LNCAP (cell line): Measurements from ENCODE around the gene FBXO33.

Experiments
- TF ChIP-seq, protein P1 (sequence below): fragments of 450-650 bp; IDR thresholded peaks from 2 replicates; pipeline ENCODE4 v1.5.1; 2017; ENCODE audit warnings: mild to moderate bottlenecking

Gene FBXO33

DNA sequence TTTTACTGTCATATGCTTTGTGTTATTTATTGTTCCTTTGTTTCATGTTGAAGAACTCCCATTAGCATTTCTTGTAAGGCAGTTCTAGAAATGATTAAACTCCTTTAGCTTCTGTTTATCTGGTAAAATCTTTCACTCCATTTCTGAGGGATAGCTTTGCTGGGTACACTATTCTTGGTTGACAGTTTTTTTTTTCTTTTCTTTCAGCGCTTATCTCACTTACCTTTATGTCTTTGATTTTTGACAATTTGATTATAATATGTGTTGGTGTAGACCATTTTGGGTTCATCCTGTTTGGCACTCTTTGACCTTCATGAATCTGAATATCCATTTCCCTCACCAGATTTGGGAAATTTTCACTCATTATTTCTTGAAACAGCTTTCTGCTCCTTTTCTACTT, 16.2 kb downstream of the FBXO33 start:
- TF ChIP-seq, protein P1, sequence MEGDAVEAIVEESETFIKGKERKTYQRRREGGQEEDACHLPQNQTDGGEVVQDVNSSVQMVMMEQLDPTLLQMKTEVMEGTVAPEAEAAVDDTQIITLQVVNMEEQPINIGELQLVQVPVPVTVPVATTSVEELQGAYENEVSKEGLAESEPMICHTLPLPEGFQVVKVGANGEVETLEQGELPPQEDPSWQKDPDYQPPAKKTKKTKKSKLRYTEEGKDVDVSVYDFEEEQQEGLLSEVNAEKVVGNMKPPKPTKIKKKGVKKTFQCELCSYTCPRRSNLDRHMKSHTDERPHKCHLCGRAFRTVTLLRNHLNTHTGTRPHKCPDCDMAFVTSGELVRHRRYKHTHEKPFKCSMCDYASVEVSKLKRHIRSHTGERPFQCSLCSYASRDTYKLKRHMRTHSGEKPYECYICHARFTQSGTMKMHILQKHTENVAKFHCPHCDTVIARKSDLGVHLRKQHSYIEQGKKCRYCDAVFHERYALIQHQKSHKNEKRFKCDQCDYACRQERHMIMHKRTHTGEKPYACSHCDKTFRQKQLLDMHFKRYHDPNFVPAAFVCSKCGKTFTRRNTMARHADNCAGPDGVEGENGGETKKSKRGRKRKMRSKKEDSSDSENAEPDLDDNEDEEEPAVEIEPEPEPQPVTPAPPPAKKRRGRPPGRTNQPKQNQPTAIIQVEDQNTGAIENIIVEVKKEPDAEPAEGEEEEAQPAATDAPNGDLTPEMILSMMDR = no peak

DNA sequence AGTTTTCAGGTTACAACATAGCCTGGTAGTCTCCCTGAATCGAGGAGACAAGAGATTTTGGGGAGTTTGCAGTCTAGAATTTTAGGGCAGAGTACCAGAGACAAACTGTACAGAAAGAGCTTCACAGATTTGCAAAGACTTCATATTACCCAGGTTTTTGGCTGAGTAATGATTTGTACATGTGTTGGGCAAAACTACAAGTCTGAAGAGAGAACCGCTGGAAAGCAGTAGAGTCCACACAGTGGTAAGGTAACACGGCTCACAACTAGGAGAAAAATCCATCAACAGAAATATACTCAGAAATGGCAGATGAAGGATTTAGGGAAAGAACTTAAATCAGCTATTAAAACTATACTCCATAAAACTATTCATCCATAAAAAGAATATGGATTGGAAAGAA, 25.7 kb downstream of the FBXO33 start:
- TF ChIP-seq, protein P1 = no peak

DNA sequence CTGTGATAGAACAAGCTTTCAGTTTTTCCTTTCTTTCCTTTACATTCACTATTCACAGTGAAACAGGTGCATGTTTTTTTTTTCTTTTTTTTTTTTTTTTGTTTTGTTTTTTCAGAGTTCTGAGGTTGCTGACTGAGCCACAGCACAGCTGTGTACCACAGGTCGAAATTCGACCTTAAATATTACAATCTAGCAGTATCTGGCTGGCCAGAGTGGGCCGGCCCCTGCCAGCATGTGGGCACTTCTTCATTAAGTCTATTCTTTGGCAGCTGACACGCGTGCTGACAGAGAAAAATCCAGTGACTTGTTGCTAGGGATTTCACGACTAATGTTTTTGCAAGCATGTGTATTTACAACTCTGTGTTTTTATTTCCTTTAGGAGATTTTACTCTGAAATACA, 33.9 kb downstream of the FBXO33 start:
- TF ChIP-seq, protein P1 = no peak

DNA sequence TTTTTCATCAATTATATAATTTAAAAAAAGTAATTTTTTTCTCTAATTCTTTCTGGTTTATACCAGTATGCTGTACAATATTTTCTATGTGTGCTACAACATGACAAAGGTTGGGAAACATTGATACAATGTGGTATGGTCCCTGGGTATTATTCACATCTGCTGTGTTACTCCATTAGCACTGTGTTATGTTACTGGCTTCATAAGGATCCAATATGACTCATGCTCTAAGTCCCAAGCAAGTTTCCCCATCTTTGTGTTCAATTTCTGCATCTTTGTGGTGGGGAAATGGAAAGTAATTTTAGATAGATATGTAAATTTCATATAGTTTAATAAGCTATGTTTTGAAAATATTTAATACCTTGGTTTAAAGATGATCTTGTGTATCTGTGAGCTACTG, 35.8 kb downstream of the FBXO33 start:
- TF ChIP-seq, protein P1 = no peak

DNA sequence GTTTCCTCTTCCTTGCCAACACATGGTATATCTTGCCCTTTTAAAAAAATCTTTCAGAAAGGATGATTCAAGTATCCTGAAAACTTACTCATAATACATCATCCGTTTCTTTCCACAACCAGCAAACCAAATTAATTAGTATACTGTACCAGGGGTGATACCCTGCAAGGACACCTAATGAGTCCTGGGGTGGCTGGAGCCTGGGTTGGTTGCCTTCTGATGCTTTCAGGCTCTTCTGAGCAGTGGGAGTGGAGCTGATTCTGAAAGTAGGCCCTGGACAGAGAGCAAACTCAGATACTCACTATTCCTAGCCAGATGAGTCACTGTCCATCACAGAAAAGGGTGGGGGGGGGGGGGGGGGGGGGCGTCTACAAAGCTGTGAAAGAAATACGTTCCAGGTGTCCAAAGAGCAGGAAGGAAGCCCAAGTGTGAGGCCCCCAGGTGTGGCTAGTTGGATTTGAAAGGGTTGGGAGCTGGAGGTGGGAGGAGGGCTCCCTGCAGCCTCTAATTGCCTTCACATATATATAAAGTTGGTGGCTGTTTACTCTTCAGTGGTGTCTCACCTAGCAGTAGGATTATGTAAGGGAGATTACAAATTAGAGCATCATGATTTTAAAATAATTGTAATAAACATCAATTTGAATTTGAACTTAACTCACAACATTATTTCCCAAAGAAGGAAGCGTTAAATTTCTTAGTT, 36.5 kb downstream of the FBXO33 start:
- TF ChIP-seq, protein P1 = no peak

DNA sequence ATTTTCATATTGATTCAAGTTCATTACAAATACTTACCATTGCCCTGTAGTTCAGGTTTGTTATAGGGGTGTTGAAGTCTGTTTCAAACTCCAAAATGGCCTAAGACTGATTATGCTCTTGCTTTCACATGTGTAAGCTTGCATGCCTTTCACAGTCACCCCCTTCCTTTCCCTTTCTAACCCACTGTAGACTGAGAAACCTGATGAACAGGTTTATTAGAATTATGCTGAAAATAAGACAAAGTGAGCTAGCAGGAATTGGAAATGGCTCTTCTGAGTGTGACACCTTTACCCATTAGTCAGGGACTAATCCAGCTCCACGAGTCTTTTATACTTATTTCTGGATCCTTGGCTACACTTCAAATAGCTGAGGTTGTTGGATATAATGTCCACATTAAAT, 38.9 kb downstream of the FBXO33 start:
- TF ChIP-seq, protein P1 = no peak

DNA sequence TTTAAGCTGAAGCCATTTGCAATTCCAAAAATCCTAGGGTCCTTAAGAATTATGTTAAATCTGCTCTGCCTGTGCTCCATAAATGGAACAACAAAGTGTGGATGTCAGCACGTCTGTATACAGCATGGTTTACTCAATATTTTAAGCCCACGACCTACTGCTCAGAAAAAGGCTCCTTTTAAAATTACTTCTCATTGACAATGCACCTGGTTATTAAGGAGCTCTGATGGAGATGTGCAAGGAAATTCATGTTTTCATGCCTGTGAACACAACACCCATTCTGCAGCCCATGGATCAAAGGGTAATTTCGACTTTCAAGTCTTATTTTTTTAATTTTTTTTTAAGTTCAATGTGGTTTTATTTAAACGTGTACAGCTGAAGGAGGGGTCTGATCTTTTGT, 48.1 kb downstream of the FBXO33 start:
- TF ChIP-seq, protein P1 = no peak

DNA sequence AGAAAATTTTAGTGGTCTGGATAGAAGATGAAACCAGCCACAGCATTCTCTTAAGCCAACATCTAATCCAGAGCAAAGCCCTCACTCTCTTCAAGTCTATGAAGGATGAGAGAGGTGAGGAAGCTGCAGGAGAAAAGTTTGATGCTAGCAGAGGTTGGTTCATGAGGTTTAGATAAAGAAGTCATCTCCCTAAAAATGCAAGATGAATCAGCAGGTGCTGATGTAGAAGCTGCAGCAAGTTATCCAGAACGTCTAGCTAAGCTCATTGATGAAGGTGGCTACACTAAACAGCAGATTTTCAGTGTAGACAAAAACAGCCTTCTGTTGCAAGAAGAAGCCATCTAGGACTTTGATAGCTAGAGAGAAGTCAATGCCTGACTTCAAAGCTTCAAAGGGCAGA, 48.5 kb downstream of the FBXO33 start:
- TF ChIP-seq, protein P1 = no peak
